C4-2B (cell line): ENCODE data around the gene HSPA4.

Source experiments
- H3K27ac ChIP-seq: fragments of 450-650 bp; 2 replicates; pipeline ENCODE4 v1.5.1; 2017
- CTCF ChIP-seq: fragments of 450-650 bp; conservative IDR thresholded peaks from 2 replicates; pipeline ENCODE4 v1.5.1; 2017; ENCODE audit warnings: mild to moderate bottlenecking
- ZFX ChIP-seq: fragments of 450-650 bp; IDR thresholded peaks from 2 replicates; pipeline ENCODE4 v1.6.1; 2017

Gene HSPA4

GRCh38 chr5:133114166-133114932, 62.5 kb downstream of the HSPA4 start:
- TF ChIP-seq ZFX (no peak), CTCF (no peak)
- no peak overlapping the region for H3K27ac ChIP-seq

- no peak overlapping the region for H3K27ac ChIP-seq
- no peak for TF ChIP-seq CTCF
- TF ChIP-seq ZFX: no peak
Observed at GRCh38 chr5:133114933-133115310, 63.1 kb downstream of the HSPA4 start.

GRCh38 chr5:133116601-133117000, 64.8 kb downstream of the HSPA4 start:
- no peak overlapping the region for H3K27ac ChIP-seq
- TF ChIP-seq ZFX (no peak), CTCF (no peak)

GRCh38 chr5:133117166-133117911, 65.5 kb downstream of the HSPA4 start:
- no peak overlapping the region for H3K27ac ChIP-seq

GRCh38 chr5:133117912-133118445, 66.2 kb downstream of the HSPA4 start:
- no peak overlapping the region for H3K27ac ChIP-seq
- TF ChIP-seq ZFX (no peak), CTCF (no peak)

More at GRCh38 chr5:133117166-133117911, 65.5 kb downstream of the HSPA4 start:
- TF ChIP-seq ZFX: no peak
- no peak for TF ChIP-seq CTCF

GRCh38 chr5:133118741-133119140, 66.9 kb downstream of the HSPA4 start:
- TF ChIP-seq CTCF: no peak
- TF ChIP-seq ZFX: no peak
- no peak overlapping the region for H3K27ac ChIP-seq

GRCh38 chr5:133119233-133119711, 67.5 kb downstream of the HSPA4 start:
- TF ChIP-seq ZFX: no peak
- TF ChIP-seq CTCF: no peak

More at GRCh38 chr5:133119233-133119711, 67.5 kb downstream of the HSPA4 start:
- H3K27ac ChIP-seq: no peak overlapping the region
